ENCODE data around the gene GNAQ. TPM values are rescaled to one million over a fixed set of nuclear protein-coding genes. Genes with fewer than 3 reads are reported as not detected.

Gene GNAQ
- total and polyA plus RNA-seq, 2 donors (not counting 1 experiment from before 2014, with no cell fraction given), result 0.60 to 1.4 TPM

- intact Hi-C loops (cut with micrococcal nuclease), result no loop called here
- WGBS (ENCODE audit: insufficient coverage), result no CpG with 5 or more reads among the region's 1 CpG
- no peak overlapping the region for H2AFZ ChIP-seq (ENCODE audit: insufficient read depth, low read depth, low read length, poor library complexity, severe bottlenecking)
- no peak overlapping the region for H3K4me2 ChIP-seq (replicated peaks; ENCODE audit: low read depth, low read length, poor library complexity, severe bottlenecking)
- no peaks in the 10 kb centered on the region for H3K36me3 ChIP-seq (replicated peaks in 1 of 2; ENCODE audit: control extremely low read depth in 1 of 2, control insufficient read depth in 1 of 2, extremely low read depth in 1 of 2, insufficient read depth in 2 of 2, low read length in 1 of 2)
- no peak for ATAC-seq (ENCODE audit: low read depth)
- DNase-seq, result no peak
- H4K20me1 ChIP-seq (ENCODE audit: control insufficient read depth, insufficient read depth, low read length, poor library complexity, severe bottlenecking), result no peaks in the 10 kb centered on the region
- H3K4me1 Mint-ChIP-seq, result peaks cover 11% of the 10 kb centered on the region
- peaks cover 0 to 7% (median 2%) of the 10 kb centered on the region in 4 experiments for H3K27me3 ChIP-seq (replicated peaks in 1 of 4; ENCODE audit: control extremely low read depth in 1 of 4, control insufficient read depth in 3 of 4, insufficient read depth in 4 of 4, low read length in 3 of 4)
- no peak overlapping the region for H3K27ac ChIP-seq (ENCODE audit: low read length in 2 of 2)
- H3K27ac Mint-ChIP-seq, result no peak overlapping the region
- ChIA-PET POLR2A (no interaction called here), CTCF (no interaction called here)
- TF ChIP-seq EZH2 (IDR thresholded peaks at IDR 0.05; ENCODE audit: borderline replicate concordance, insufficient read depth, low read depth, low read length, poor library complexity, severe bottlenecking) (no peak), CTCF (IDR thresholded peaks at IDR 0.05) (no peak)
- H3K9me3 ChIP-seq (ENCODE audit: control extremely low read depth in 1 of 3, control insufficient read depth in 2 of 3, insufficient read depth in 1 of 3, low read length in 2 of 3), result no peaks in the 10 kb centered on the region
- no peak overlapping the region for H3K9ac ChIP-seq (ENCODE audit: low read length)
- H3K79me2 ChIP-seq (ENCODE audit: control insufficient read depth, insufficient read depth, low read length), result no peaks in the 10 kb centered on the region
- H3K27me3 Mint-ChIP-seq, result peaks cover 34% of the 10 kb centered on the region
- H3K4me3 ChIP-seq (ENCODE audit: control extremely low read depth in 1 of 5, extremely low read depth in 1 of 5, insufficient read depth in 1 of 5, low read depth in 2 of 5, low read length in 4 of 5), result no peak overlapping the region
- H3K4me3 Mint-ChIP-seq, result no peak overlapping the region
- H3K4me1 ChIP-seq (ENCODE audit: control insufficient read depth in 2 of 2, insufficient read depth in 2 of 2, low read length in 2 of 2), result peaks cover 8 to 11% of the 10 kb centered on the region in 2 donors
- no peaks in the 10 kb centered on the region for H3K9me3 Mint-ChIP-seq (ENCODE audit: insufficient read depth)
These were observed 24.9 kb downstream of the GNAQ start for GRCh38 chr9:78006734-78007133.

GRCh38 chr9:78005231-78006002 is 26.2 kb downstream of the GNAQ start:
- Mint-ChIP-seq H3K9me3 (ENCODE audit: insufficient read depth) (no peaks in the 10 kb centered on the region), H3K27me3 (peaks cover 21% of the 10 kb centered on the region), H3K27ac (no peak overlapping the region), H3K4me3 (no peak overlapping the region), H3K4me1 (peaks cover 4% of the 10 kb centered on the region)
- ChIA-PET POLR2A (no interaction called here), CTCF (no interaction called here)
- TF ChIP-seq EZH2 (IDR thresholded peaks at IDR 0.05; ENCODE audit: borderline replicate concordance, insufficient read depth, low read depth, low read length, poor library complexity, severe bottlenecking) (no peak), CTCF (IDR thresholded peaks at IDR 0.05) (no peak)
- WGBS (ENCODE audit: insufficient coverage), result 86% methylated on average over 5 of the region's 9 CpGs
- Histone ChIP-seq H3K79me2 (ENCODE audit: control insufficient read depth, insufficient read depth, low read length) (no peaks in the 10 kb centered on the region), H4K20me1 (ENCODE audit: control insufficient read depth, insufficient read depth, low read length, poor library complexity, severe bottlenecking) (no peaks in the 10 kb centered on the region), H3K4me2 (replicated peaks; ENCODE audit: low read depth, low read length, poor library complexity, severe bottlenecking) (no peak overlapping the region), H3K9me3 (ENCODE audit: control extremely low read depth in 1 of 3, control insufficient read depth in 2 of 3, insufficient read depth in 1 of 3, low read length in 2 of 3) (no peaks in the 10 kb centered on the region), H3K36me3 (replicated peaks in 1 of 2; ENCODE audit: control extremely low read depth in 1 of 2, control insufficient read depth in 1 of 2, extremely low read depth in 1 of 2, insufficient read depth in 2 of 2, low read length in 1 of 2) (no peaks in the 10 kb centered on the region), H2AFZ (ENCODE audit: insufficient read depth, low read depth, low read length, poor library complexity, severe bottlenecking) (no peak overlapping the region), H3K4me3 (ENCODE audit: control extremely low read depth in 1 of 5, extremely low read depth in 1 of 5, insufficient read depth in 1 of 5, low read depth in 2 of 5, low read length in 4 of 5) (no peak overlapping the region), H3K27me3 (replicated peaks in 1 of 4; ENCODE audit: control extremely low read depth in 1 of 4, control insufficient read depth in 3 of 4, insufficient read depth in 4 of 4, low read length in 3 of 4) (peaks cover 0 to 7% (median 0%) of the 10 kb centered on the region in 4 experiments), H3K4me1 (ENCODE audit: control insufficient read depth in 2 of 2, insufficient read depth in 2 of 2, low read length in 2 of 2) (peaks cover 4 to 8% of the 10 kb centered on the region in 2 donors), H3K27ac (ENCODE audit: low read length in 2 of 2) (no peak overlapping the region), H3K9ac (ENCODE audit: low read length) (no peak overlapping the region)
- intact Hi-C loops (cut with micrococcal nuclease), result no loop called here
- DNase-seq (no peak), ATAC-seq (ENCODE audit: low read depth) (no peak)

All from B cell (primary cell).